Upper lobe of right lung (tissue), 1 donor: ENCODE results near the gene TTLL6. TPM values are rescaled to one million over a fixed set of nuclear protein-coding genes. Genes with fewer than 3 reads are reported as not detected.
A peak's percentile ranks its signal among the peaks of the same experiment; 100 is the strongest.

ENCODE experiments used
- ATAC-seq: fragments of 200-7000 bp; cut with Tn5 transposase; one replicate; pipeline ENCODE4 v1.9.1; 2020; ENCODE audit warnings: mild to moderate bottlenecking, moderate library complexity
- DNase-seq: peaks from one replicate; pipeline ENCODE4 v3.0.0-alpha.2; 2020
- H3K27ac ChIP-seq: fragments of 200-600 bp; one replicate; pipeline ENCODE4 v1.8.0; 2022
- H3K27me3 ChIP-seq: fragments of 200-600 bp; one replicate; pipeline ENCODE4 v1.8.0; 2022; ENCODE audit warnings: mild to moderate bottlenecking
- H3K36me3 ChIP-seq: fragments of 200-600 bp; one replicate; pipeline ENCODE4 v1.8.0; 2022
- H3K4me1 ChIP-seq: fragments of 200-600 bp; one replicate; pipeline ENCODE4 v1.8.0; 2022
- H3K4me3 ChIP-seq: fragments of 200-600 bp; one replicate; pipeline ENCODE4 v1.8.0; 2022; ENCODE audit warnings: mild to moderate bottlenecking
- H3K9me3 ChIP-seq: fragments of 200-600 bp; one replicate; pipeline ENCODE4 v1.8.0; 2022
- intact Hi-C: fragments of 100-400 bp; cut with DNase I; formaldehyde crosslinking; loops from one replicate; pipeline ENCODE4 v1.11.0; 2022
- total RNA-seq: library from RNA; stranded (reverse); fragmentation: NEBNext Ultra II Directional; extraction: Animal tissue kit (Norgen Biotek cat#: 25700); gene quantifications from one replicate; pipeline ENCODE4 v1.2.1, GENCODE V29; 2021
- TF ChIP-seq, protein P1 (sequence below): fragments of 200-600 bp; IDR thresholded peaks from one replicate; pipeline ENCODE4 v1.8.0; 2022; ENCODE audit warnings: antibody characterized with exemption
- donor health status: DM: no; HTN: yes; CAD: no; lungs with severe emphysema.

The TTLL6 gene
- total RNA-seq, 1 donor from 2014 or later = 0.20 TPM

DNA sequence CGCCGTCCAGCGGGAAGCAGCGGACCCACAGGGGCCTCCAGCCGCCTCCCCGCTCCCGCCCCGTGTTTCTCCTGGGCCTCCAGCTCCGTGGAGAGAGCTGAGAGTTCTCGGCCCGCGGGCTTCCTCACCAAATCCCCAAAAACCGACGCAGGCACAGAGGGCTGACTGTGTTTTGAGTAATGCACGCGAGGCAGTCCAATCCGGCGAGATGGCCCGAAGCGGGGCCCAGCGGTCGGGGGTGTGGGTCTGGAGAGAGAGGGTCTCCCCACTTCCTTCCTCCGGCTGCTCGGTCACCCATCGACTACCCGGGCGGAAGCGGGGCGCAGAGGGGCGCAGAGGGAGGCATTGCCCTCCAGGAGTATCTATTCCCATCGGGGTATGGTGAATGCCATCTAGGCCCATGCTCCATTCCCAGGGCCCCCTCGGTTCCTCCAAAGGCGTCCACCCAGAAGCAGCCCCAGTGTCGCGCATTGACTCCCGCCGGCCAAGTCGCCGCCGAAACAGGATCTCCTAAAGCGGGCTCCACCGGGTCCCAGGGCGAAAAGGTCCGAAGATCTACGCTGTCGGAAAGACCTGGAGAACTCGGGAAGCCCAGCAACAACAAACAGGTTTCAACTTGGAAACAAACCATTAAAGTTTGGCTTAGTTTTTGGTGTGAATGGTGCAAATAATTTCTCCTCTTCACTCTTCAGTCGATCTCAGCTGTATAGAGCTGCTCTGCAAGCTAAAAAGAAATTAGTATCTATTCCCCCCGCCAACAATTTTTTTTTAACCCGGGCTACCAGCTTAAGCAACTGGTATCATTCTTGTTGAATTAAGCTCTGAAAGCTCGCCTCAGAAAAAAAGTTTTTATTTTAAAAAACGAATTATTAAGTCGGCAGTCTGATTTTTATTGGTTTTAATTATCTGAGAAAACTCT, 69.3 kb downstream of the TTLL6 start:
- Histone ChIP-seq H3K27ac (no peak overlapping the region), H3K27me3 (peaks cover 98% of the 10 kb centered on the region), H3K36me3 (no peaks in the 10 kb centered on the region), H3K9me3 (no peaks in the 10 kb centered on the region), H3K4me3 (no peak overlapping the region), H3K4me1 (no peaks in the 10 kb centered on the region)
- intact Hi-C loops = no loop called here
- TF ChIP-seq, protein P1, sequence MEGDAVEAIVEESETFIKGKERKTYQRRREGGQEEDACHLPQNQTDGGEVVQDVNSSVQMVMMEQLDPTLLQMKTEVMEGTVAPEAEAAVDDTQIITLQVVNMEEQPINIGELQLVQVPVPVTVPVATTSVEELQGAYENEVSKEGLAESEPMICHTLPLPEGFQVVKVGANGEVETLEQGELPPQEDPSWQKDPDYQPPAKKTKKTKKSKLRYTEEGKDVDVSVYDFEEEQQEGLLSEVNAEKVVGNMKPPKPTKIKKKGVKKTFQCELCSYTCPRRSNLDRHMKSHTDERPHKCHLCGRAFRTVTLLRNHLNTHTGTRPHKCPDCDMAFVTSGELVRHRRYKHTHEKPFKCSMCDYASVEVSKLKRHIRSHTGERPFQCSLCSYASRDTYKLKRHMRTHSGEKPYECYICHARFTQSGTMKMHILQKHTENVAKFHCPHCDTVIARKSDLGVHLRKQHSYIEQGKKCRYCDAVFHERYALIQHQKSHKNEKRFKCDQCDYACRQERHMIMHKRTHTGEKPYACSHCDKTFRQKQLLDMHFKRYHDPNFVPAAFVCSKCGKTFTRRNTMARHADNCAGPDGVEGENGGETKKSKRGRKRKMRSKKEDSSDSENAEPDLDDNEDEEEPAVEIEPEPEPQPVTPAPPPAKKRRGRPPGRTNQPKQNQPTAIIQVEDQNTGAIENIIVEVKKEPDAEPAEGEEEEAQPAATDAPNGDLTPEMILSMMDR = no peak
- ATAC-seq = no peak
- DNase-seq = no peak

DNA sequence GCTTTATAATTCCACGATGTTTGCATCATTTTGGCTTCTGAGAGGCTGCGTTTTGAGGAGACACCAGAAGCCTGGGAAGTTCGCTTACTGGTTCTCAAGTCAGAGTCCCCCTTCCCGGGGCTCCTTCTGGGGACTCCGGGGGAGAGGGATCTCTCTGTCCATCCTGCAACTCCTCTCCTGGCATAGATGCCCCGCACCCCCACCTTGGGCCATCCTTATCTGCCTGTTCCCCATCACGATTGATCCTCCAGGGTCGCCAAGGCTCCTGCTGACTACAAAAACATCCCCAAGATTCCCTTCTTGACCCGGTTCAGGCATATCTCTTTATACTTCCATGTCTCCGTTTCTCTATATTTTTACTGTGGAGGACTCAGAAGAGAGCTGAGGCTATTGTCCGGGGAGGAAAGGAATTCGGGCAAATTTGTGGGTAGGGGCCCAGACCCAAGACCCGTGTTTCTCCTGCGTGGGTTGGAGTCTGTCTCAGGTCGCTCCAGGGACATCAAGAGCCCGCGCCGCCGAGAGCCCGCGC, 70.0 kb downstream of the TTLL6 start:
- ATAC-seq = no peak
- TF ChIP-seq, protein P1 = no peak
- intact Hi-C loops = no loop called here

DNA sequence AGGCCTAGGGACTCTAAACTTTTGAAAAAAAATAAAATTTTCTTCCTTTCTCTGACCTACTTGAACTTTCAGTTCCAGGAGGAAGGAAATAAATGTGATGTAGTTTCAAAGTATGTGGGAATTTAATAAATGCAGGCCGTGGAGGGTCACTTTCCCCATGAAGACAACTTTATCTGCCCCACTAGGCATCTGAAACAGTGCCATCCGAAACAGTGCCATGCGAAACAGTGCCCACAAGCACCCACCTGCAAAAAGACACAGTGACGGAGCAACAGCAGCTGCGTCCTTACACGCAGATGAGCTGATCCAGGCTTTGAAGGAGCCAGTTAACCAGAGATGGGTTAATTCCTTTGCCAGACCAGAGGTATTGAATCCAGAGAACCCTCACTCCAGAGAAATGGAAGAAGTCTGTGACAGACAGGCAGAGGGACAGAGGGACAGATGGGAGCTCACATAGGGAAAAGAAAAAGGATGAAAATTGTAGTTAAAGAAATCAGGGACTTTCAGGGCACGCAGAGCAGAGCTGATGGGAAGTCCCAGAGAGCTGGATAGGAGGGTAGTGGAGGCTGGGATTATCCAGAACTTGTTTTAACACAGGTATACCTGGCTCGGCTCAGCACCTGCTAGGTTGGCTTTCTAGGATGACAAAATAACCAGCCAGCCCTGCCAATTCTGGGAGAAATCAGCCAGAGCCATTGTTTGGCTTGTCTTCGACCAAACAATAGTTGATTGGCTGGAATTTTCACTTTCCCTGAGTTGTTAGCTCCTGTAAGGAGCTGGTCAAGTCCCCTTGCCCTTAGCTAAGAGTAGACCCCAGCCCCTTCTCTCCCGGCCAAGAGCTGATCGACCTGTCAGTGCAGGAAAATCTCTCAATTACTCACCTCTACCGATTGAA, 71.4 kb downstream of the TTLL6 start:
- ATAC-seq = no peak
- H3K27ac ChIP-seq = no peak overlapping the region
- DNase-seq = no peak
- intact Hi-C loops = no loop called here
- no peaks in the 10 kb centered on the region for H3K4me1 ChIP-seq
- H3K27me3 ChIP-seq = peaks cover 98% of the 10 kb centered on the region
- TF ChIP-seq, protein P1 = no peak
- no peaks in the 10 kb centered on the region for H3K36me3 ChIP-seq
- H3K9me3 ChIP-seq = no peaks in the 10 kb centered on the region
- no peak overlapping the region for H3K4me3 ChIP-seq

More for the DNA sequence above, 70.0 kb downstream of the TTLL6 start:
- H3K9me3 ChIP-seq = no peaks in the 10 kb centered on the region
- no peak overlapping the region for H3K27ac ChIP-seq
- no peaks in the 10 kb centered on the region for H3K4me1 ChIP-seq
- DNase-seq = no peak
- H3K4me3 ChIP-seq = no peak overlapping the region
- peaks cover 98% of the 10 kb centered on the region for H3K27me3 ChIP-seq
- no peaks in the 10 kb centered on the region for H3K36me3 ChIP-seq

DNA sequence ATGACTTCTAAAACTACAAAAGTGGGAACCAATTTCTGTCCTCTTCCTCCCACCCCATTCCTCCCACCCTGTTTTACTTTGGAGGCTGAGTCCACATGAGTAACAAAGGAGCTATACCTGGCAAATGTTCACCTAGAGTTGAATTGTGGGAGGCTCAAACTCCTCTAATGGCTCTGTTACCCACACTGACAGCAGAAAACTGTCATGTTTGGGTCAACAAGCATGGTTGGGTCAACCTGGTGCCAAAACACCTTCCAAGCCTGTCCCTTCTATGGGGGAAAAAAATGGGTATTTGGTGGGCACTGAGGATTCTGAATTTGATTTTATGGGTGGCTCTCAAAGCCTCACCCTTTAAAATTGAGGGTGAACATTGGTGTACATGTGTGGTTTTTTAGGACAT, 76.5 kb downstream of the TTLL6 start:
- TF ChIP-seq, protein P1 = no peak
- Histone ChIP-seq H3K9me3 (no peaks in the 10 kb centered on the region), H3K4me3 (no peak overlapping the region), H3K36me3 (no peaks in the 10 kb centered on the region), H3K4me1 (no peaks in the 10 kb centered on the region), H3K27ac (no peak overlapping the region), H3K27me3 (peaks cover 99% of the 10 kb centered on the region)
- ATAC-seq (no peak), DNase-seq (no peak)
- intact Hi-C loops = no loop called here

DNA sequence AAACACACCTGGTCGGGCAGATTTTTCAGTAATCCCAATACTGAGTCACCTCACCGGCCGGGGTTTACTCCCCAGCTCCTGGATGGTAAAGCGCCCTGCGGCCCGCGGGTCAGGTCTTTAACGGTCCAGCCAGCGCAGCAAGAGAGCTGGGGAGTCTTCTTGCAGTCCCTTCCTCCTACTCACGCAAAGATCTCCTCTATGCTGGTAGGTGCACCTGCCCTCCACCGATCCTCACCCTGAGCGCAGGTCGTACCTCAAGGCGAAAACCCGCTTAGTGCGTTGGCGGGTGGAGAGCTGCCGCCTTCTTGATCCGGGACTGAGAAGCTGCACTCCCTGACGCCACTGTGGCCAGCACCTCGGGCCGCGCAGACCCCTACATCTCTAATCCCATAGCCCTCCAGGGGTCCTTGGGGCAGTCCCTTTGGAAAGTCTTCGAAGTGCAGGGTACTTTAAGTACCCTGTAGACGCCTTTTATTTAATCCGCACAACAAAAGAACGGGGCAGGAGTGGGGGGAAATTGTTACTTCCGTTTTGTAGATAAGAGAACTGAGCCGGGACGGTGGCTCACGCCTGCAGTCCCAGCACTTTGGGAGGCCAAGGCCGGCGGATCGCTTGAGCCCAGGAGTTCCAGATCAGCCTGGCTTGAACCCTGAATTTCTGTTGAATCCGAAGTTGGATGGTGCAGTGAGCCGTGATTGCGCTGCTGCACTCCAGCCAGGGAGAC, 78.1 kb downstream of the TTLL6 start:
- TF ChIP-seq, protein P1 = no peak
- Histone ChIP-seq H3K27ac (no peak overlapping the region), H3K4me3 (no peak overlapping the region), H3K27me3 (peaks cover 99% of the 10 kb centered on the region), H3K36me3 (no peaks in the 10 kb centered on the region), H3K4me1 (no peaks in the 10 kb centered on the region), H3K9me3 (no peaks in the 10 kb centered on the region)
- no peak for ATAC-seq
- DNase-seq = peak; percentile 40
- intact Hi-C loops = no loop called here
